22Rv1 (cell line): ENCODE data around the gene RNASET2.

Experiments used
- H3K27ac ChIP-seq: fragments of 450-650 bp; 2 replicates; pipeline ENCODE4 v1.5.1; 2017
- ZFX ChIP-seq: fragments of 450-650 bp; IDR thresholded peaks from 2 replicates; pipeline ENCODE4 v1.6.1; 2017; ENCODE audit warnings: antibody characterized with exemption, borderline replicate concordance
- TF ChIP-seq, protein P1 (sequence below): fragments of 450-650 bp; IDR thresholded peaks from 2 replicates; pipeline ENCODE4 v1.5.1; 2017; ENCODE audit warnings: mild to moderate bottlenecking

Gene RNASET2

DNA sequence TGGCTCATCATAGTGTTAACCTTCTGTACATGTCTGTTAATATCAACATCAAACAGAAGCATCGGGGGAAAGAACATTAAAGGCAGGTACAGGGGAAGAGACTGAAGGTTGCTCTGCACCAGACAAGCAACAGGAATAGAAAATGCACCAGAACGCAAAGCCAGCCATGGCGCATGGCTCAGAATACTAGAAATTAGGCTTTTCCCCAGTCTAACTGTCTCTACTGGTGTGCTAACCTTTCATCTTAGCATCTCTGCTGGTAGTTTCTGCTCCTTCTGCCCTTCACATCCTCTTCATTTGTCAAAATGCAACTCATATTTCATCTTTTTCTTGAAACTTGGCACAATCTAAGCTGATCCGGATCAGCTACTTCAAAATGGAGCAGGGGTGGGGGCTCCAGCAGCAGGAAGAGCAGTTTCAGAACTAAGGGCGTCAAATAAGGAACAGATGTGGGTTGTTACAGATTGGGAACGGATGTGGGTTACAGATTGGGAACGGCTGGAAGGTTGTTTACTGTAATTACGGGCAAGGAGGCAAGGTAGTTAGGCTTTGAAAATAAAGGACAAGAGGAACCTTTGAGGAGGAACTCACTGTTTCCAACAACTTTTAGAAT is 13.1 kb upstream of the RNASET2 start:
- no peak for TF ChIP-seq ZFX
- TF ChIP-seq, protein P1, sequence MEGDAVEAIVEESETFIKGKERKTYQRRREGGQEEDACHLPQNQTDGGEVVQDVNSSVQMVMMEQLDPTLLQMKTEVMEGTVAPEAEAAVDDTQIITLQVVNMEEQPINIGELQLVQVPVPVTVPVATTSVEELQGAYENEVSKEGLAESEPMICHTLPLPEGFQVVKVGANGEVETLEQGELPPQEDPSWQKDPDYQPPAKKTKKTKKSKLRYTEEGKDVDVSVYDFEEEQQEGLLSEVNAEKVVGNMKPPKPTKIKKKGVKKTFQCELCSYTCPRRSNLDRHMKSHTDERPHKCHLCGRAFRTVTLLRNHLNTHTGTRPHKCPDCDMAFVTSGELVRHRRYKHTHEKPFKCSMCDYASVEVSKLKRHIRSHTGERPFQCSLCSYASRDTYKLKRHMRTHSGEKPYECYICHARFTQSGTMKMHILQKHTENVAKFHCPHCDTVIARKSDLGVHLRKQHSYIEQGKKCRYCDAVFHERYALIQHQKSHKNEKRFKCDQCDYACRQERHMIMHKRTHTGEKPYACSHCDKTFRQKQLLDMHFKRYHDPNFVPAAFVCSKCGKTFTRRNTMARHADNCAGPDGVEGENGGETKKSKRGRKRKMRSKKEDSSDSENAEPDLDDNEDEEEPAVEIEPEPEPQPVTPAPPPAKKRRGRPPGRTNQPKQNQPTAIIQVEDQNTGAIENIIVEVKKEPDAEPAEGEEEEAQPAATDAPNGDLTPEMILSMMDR: no peak
- H3K27ac ChIP-seq: no peak overlapping the region

DNA sequence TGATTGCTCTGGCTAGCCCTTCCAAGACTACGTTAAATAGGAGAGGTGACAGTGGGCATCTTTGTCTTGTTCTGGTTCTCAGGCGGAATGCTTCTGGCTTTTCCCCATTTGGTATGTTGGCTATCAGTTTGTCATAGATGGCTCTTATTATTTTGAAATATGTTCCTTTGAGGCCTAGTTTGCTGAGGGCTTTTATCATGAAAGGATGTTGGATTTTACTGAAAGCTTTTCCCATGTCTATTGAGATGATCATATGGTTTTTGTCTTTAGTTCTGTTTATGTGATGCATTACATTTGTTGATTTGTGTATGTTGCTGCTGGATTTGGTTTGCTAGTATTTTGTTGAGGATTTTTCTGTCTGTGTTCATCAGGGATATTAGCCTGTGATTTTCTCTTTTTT is 9.9 kb upstream of the RNASET2 start:
- TF ChIP-seq, protein P1: no peak
- TF ChIP-seq ZFX: no peak
- H3K27ac ChIP-seq: no peak overlapping the region

DNA sequence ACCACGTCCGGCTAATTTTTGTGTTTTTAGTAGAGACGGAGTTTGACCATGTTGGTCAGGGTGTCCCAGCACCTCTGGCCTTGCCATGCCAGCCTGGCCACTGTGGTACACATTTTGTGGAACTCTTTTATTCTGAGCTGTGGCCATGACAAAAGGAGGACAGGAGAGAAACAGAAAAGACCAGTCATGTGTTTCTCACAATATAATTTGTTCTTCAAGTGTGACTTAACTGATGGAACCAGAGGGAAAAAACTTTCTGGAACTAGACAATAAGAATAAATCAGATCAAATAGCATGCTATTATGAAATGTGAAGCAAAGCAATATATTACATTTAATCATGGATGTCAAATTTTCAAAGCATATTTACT is 4.2 kb upstream of the RNASET2 start:
- TF ChIP-seq, protein P1: no peak
- TF ChIP-seq ZFX: no peak
- no peak overlapping the region for H3K27ac ChIP-seq

DNA sequence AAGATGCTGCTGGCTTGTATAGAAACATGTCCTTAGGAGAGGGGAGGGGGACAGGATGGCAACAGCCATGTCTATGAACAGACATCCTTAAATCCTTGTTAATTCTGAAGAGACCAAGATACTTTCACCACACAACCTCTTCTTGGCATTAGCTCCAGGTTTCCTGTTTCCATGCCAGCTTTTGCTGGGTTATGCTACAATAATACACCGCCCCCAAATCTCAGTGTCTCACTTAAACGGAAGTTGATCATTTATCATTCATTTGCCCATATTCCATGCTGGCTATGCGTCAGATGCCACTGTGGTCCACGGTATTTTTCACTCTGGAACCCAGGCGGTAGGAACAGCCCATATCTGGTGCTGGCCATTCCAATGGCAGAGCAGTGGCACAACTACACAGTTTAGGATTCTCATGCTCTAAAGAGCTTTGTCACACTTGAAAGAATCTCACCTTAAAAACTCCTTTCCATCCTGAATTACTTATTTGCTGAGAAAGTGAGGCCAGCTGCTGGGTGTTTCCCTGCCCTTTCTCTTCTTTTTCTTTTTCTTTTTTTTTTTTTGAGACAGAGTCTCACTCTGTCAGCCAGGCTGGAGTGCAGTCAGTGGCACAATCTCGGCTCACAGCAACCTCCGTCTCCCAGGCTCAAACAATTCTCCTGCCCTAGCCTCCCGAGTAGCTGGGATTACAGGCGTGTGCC is 3.7 kb upstream of the RNASET2 start:
- no peak overlapping the region for H3K27ac ChIP-seq

DNA sequence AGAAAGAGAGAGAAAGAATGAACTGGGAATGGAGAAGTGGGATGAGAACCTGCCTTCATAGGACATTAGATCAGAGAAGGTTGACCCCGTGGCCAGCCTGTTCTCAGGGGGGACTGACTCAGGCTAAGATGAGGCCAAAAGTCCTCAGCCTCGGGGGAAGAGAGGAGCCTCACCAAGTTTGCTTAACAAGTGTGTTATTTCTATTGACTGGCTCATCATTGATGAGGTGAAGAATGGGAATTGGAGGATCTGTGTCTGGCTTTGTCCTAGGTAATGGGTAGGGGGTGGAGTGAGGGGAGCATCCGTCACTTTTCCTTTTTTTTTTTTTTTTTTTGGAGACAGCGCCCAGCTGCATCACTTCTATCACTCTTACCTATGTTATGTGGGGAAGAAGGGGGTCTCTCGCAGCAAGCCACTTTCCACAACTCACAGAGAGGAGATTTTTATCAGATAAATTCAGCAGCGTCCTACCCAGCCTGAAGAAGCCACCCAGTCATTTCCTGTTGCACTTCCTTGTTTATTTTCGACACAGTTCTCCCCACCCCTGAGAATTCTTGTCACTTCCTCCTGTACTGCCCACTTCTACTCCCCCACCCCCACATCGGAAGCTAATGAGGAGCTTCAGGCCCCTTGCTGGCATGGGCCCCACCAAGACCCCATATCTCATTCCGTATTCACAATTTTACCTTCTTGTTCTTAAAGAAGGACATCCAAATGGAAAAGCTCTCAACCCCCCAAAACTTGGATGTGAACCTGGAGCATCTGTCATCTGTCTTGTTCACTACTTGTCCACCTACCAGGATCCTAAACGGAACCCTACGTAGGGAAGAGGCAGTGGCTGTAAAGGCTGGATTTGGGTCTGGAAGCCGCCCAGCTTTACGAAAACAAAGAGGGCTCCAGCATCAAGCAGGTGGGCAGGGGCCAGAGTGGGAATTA is 2.8 kb upstream of the RNASET2 start:
- H3K27ac ChIP-seq: no peak overlapping the region
- TF ChIP-seq ZFX: no peak
- TF ChIP-seq, protein P1: no peak

More for the DNA sequence above, 3.7 kb upstream of the RNASET2 start:
- TF ChIP-seq ZFX: no peak
- TF ChIP-seq, protein P1: no peak

DNA sequence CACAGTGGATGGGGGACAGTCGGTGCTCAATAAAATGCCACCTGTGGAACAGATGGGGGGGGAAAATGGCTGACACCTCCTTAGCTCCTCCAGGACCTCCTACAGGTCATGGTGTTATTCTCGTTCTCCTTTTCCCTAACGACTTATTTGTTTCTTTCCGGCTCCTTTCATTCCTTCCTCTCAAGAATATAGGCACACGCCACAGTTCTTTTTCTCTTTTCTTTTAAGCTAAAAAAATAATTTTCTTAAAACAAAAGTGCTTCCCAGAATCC is 1.4 kb upstream of the RNASET2 start:
- H3K27ac ChIP-seq: no peak overlapping the region

More for the DNA sequence above, 1.4 kb upstream of the RNASET2 start:
- TF ChIP-seq, protein P1: no peak
- no peak for TF ChIP-seq ZFX
